GM19397 (cell line): ENCODE measurements around the gene CTDP1.
"Not testable (repeated sequence)": the region's sequence is repeated elsewhere in the genome, so short reads cannot be mapped to it uniquely, and the experiment has no call there.

Experiments
- ATAC-seq: cut with Tn5 transposase; IDR thresholded peaks from one replicate; pipeline ENCODE4 v1.9.1; 2021; ENCODE audit warnings: mild to moderate bottlenecking, moderate library complexity; ENCODE audit not compliant: unreplicated experiment

CTDP1 gene

GRCh38 chr18:79697976-79698375, 18.4 kb downstream of the CTDP1 start:
- ATAC-seq: no peak

GRCh38 chr18:79698668-79699335, 19.2 kb downstream of the CTDP1 start:
- ATAC-seq: no peak

GRCh38 chr18:79699653-79700052, 20.1 kb downstream of the CTDP1 start:
- no peak for ATAC-seq

- no peak for ATAC-seq
These were observed 23.3 kb downstream of the CTDP1 start for GRCh38 chr18:79702906-79703305.

GRCh38 chr18:79704631-79705030, 25.0 kb downstream of the CTDP1 start:
- no peak for ATAC-seq

- ATAC-seq: no peak
These were observed 25.7 kb downstream of the CTDP1 start for GRCh38 chr18:79705272-79705671.

GRCh38 chr18:79706006-79706405, 26.4 kb downstream of the CTDP1 start:
- no peak for ATAC-seq

GRCh38 chr18:79706658-79707057, 27.1 kb downstream of the CTDP1 start:
- no peak for ATAC-seq

- ATAC-seq: no peak
These were observed 27.6 kb downstream of the CTDP1 start for GRCh38 chr18:79707239-79707638.

- no peak for ATAC-seq
These were observed 28.1 kb downstream of the CTDP1 start for GRCh38 chr18:79707671-79708070.

- no peak for ATAC-seq
These were observed 28.8 kb downstream of the CTDP1 start for GRCh38 chr18:79708412-79708811.

GRCh38 chr18:79712206-79712857, 32.7 kb downstream of the CTDP1 start:
- no peak for ATAC-seq

GRCh38 chr18:79713341-79713740, 33.7 kb downstream of the CTDP1 start:
- ATAC-seq: no peak

GRCh38 chr18:79714531-79715240, 35.1 kb downstream of the CTDP1 start:
- ATAC-seq: no peak

GRCh38 chr18:79715280-79715679, 35.7 kb downstream of the CTDP1 start:
- no peak for ATAC-seq

- ATAC-seq: no peak
These were observed 37.5 kb downstream of the CTDP1 start for GRCh38 chr18:79717059-79717458.

GRCh38 chr18:79717555-79718074, 38.0 kb downstream of the CTDP1 start:
- no peak for ATAC-seq

GRCh38 chr18:79718126-79718525, 38.5 kb downstream of the CTDP1 start:
- ATAC-seq: no peak

- no peak for ATAC-seq
These were observed 39.4 kb downstream of the CTDP1 start for GRCh38 chr18:79718878-79719477.

- not testable (repeated sequence) for ATAC-seq
These were observed 40.1 kb downstream of the CTDP1 start for GRCh38 chr18:79719478-79720358.
